Liver (tissue), 9 donors: ENCODE measurements around the gene ST6GAL1. TPM values are rescaled to one million over a fixed set of nuclear protein-coding genes. Genes with fewer than 3 reads are reported as not detected.

Experiments used
- DNase-seq: peaks from one replicate; pipeline ENCODE4 v3.0.0-alpha.2; 2017; ENCODE audit warnings: low spot score
- H3K27ac ChIP-seq, 2 donors: one replicate each; pipeline ENCODE4 v1.7.0; 2013; ENCODE audit warnings: inconsistent platforms in 2 of 2, low read length in 2 of 2, control low read depth in 1 of 2, low read depth in 1 of 2, mild to moderate bottlenecking in 1 of 2
- H3K27me3 ChIP-seq, 4 donors: one replicate each; pipeline versions ENCODE4 v1.6.1 to v1.7.0; 2013; ENCODE audit warnings: low read length in 3 of 4, inconsistent platforms in 1 of 4, mild to moderate bottlenecking in 1 of 4, moderate library complexity in 1 of 4; ENCODE audit not compliant: control insufficient read depth in 4 of 4, insufficient read depth in 4 of 4
- H3K36me3 ChIP-seq, 4 donors: one replicate each; pipeline versions ENCODE4 v1.6.1 to v1.7.0; 2013; ENCODE audit warnings: low read length in 3 of 4, mild to moderate bottlenecking in 3 of 4, low read depth in 1 of 4, moderate library complexity in 1 of 4; ENCODE audit not compliant: control insufficient read depth in 4 of 4, insufficient read depth in 3 of 4
- H3K4me1 ChIP-seq, 4 donors: one replicate each; pipeline versions ENCODE4 v1.6.1 to v1.7.0; 2013; ENCODE audit warnings: low read length in 3 of 4, mild to moderate bottlenecking in 3 of 4, moderate library complexity in 1 of 4; ENCODE audit not compliant: control insufficient read depth in 4 of 4, insufficient read depth in 4 of 4
- H3K4me3 ChIP-seq, 3 donors: one replicate each; pipeline versions ENCODE4 v1.6.1 to v1.7.0; 2013; ENCODE audit warnings: low read length in 3 of 3, control low read depth in 1 of 3, low read depth in 1 of 3, mild to moderate bottlenecking in 1 of 3
- H3K9ac ChIP-seq, 2 donors: one replicate each; pipeline ENCODE4 v1.7.0; 2013; ENCODE audit warnings: low read length in 2 of 2, mild to moderate bottlenecking in 2 of 2, moderate library complexity in 2 of 2, control low read depth in 1 of 2, low read depth in 1 of 2
- H3K9me3 ChIP-seq, 4 donors: one replicate each; pipeline versions ENCODE4 v1.6.1 to v1.7.0; 2013; ENCODE audit warnings: low read length in 3 of 4; ENCODE audit not compliant: control insufficient read depth in 4 of 4
- ATF3 ChIP-seq: IDR thresholded peaks from 2 replicates; pipeline ENCODE4 v1.6.1; 2016; ENCODE audit warnings: antibody characterized with exemption
- EGR1 ChIP-seq, 2 donors: IDR thresholded peaks; 2 replicates each; pipeline ENCODE4 v1.6.1; 2016 to 2018; ENCODE audit warnings: antibody characterized with exemption in 2 of 2, low read depth in 2 of 2
- FOXA1 ChIP-seq: IDR thresholded peaks from 2 replicates; pipeline ENCODE4 v1.6.1; 2016; ENCODE audit warnings: antibody characterized with exemption
- FOXA2 ChIP-seq: IDR thresholded peaks from 2 replicates; pipeline ENCODE4 v1.6.1; 2016; ENCODE audit warnings: antibody characterized with exemption
- GABPA ChIP-seq, 2 donors: IDR thresholded peaks in 1 of 2; conservative IDR thresholded peaks in 1 of 2; 2 replicates each; pipeline ENCODE4 v1.6.1; 2016; ENCODE audit warnings: antibody characterized with exemption in 2 of 2, mild to moderate bottlenecking in 1 of 2, moderate library complexity in 1 of 2
- HNF4A ChIP-seq, 2 donors: conservative IDR thresholded peaks; 2 replicates each; pipeline ENCODE4 v1.6.1; 2016; ENCODE audit warnings: antibody characterized with exemption in 2 of 2, mild to moderate bottlenecking in 2 of 2
- HNF4G ChIP-seq: IDR thresholded peaks from 2 replicates; pipeline ENCODE4 v1.6.1; 2016; ENCODE audit warnings: antibody characterized with exemption
- JUND ChIP-seq, 2 donors: IDR thresholded peaks; 2 replicates each; pipeline ENCODE4 v1.6.1; 2016; ENCODE audit warnings: antibody characterized with exemption in 2 of 2
- MAX ChIP-seq: IDR thresholded peaks from 2 replicates; pipeline ENCODE4 v1.6.1; 2016; ENCODE audit warnings: antibody characterized with exemption
- NR2F2 ChIP-seq: IDR thresholded peaks from 2 replicates; pipeline ENCODE4 v1.6.1; 2016; ENCODE audit warnings: antibody characterized with exemption
- RAD21 ChIP-seq, 2 donors: IDR thresholded peaks; 2 replicates each; pipeline ENCODE4 v1.6.1; 2016; ENCODE audit warnings: antibody characterized with exemption in 2 of 2, mild to moderate bottlenecking in 2 of 2
- RXRA ChIP-seq, 2 donors: IDR thresholded peaks; 2 replicates each; pipeline ENCODE4 v1.6.1; 2017 to 2018; ENCODE audit warnings: antibody characterized with exemption in 2 of 2, mild to moderate bottlenecking in 1 of 2
- SP1 ChIP-seq: IDR thresholded peaks from 2 replicates; pipeline ENCODE4 v1.6.1; 2018; ENCODE audit warnings: antibody characterized with exemption, mild to moderate bottlenecking
- TAF1 ChIP-seq: conservative IDR thresholded peaks from 2 replicates; pipeline ENCODE4 v1.6.1; 2016; ENCODE audit warnings: antibody characterized with exemption, mild to moderate bottlenecking
- YY1 ChIP-seq: IDR thresholded peaks from 2 replicates; pipeline ENCODE4 v1.6.1; 2016; ENCODE audit warnings: antibody characterized with exemption, mild to moderate bottlenecking
- ZBTB33 ChIP-seq: IDR thresholded peaks from 2 replicates; pipeline ENCODE4 v1.6.1; 2016; ENCODE audit warnings: antibody characterized with exemption
- WGBS: extraction: QIAGEN DNeasy Blood & Tissue Kit; methylation state at CpG from one replicate; pipeline ENCODE4 v1.1.7; 2013; 5-methylcytosine and 5-hydroxymethylcytosine counted together
- polyA plus RNA-seq, 2 donors: library from polyadenylated mRNA; stranded (reverse) in 1 of 2; unstranded in 1 of 2; fragments of 200-250 nt in 1 of 2; fragments of >200 nt in 1 of 2; fragmentation: Nextera tagmentation in 1 of 2; extraction: Ambion mirVana in 1 of 2; gene quantifications; one replicate each; pipeline versions ENCODE4 v1.2.1 to v1.2.3, GENCODE V29; 2013 to 2015
- total RNA-seq, 2 donors: library from RNA; depleted of rRNA; stranded (reverse); fragments of >200 nt; gene quantifications; one replicate each; pipeline ENCODE4 v1.2.3, GENCODE V29; 2014
- TF ChIP-seq, protein P1 (sequence below): IDR thresholded peaks from 2 replicates; pipeline ENCODE4 v1.6.1; 2016; ENCODE audit warnings: antibody characterized with exemption, mild to moderate bottlenecking
- TF ChIP-seq, protein P2 (sequence below): fragments of 150-350 bp; IDR thresholded peaks from 2 replicates; pipeline ENCODE4 v1.5.1; 2017; ENCODE audit warnings: improper control_type of control experiment, low read depth, low read length; ENCODE audit not compliant: missing input control
- donor health status: healthy.
- donor health status: healthy.
- donor health status: healthy.
- donor health status: healthy.
- donor health status: healthy.

ST6GAL1 gene
- total and polyA plus RNA-seq, 4 donors: 102 to 425 (median 328) TPM

DNA sequence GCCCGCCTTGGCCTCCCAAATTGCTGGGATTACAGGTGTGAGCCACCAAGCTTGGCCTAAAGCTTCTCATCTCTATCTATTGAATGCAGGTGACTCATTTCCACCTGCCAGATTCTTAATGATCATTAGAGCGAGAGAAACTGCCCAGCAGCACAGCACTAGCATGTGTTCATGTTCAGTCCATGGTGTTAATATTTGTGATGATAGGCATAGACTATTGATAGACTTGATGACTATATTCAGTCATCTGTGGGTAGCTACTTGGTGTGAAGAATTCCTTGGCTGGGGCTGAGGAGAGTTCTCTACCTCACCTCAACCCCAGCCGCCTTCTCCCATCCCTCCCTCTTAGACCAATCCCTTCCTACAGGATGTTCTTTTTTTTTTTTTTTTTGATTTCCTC is 60.0 kb downstream of the ST6GAL1 start:
- DNase-seq: no peak
- Histone ChIP-seq H3K9ac (peak overlapping the region in 1 of 2 donors; percentile 1), H3K27me3 (no peaks in the 10 kb centered on the region), H3K36me3 (peaks cover 0 to 3% (median under 1%) of the 10 kb centered on the region in 4 donors), H3K9me3 (no peaks in the 10 kb centered on the region), H3K4me1 (peaks cover 6 to 40% (median 16%) of the 10 kb centered on the region in 4 donors), H3K27ac (peak overlapping the region; percentile 88 to 89), H3K4me3 (peak overlapping the region in 1 of 3 donors; percentile 35)
- WGBS: 84% methylated on average over 3 of the region's 3 CpGs
- TF ChIP-seq, protein P1, sequence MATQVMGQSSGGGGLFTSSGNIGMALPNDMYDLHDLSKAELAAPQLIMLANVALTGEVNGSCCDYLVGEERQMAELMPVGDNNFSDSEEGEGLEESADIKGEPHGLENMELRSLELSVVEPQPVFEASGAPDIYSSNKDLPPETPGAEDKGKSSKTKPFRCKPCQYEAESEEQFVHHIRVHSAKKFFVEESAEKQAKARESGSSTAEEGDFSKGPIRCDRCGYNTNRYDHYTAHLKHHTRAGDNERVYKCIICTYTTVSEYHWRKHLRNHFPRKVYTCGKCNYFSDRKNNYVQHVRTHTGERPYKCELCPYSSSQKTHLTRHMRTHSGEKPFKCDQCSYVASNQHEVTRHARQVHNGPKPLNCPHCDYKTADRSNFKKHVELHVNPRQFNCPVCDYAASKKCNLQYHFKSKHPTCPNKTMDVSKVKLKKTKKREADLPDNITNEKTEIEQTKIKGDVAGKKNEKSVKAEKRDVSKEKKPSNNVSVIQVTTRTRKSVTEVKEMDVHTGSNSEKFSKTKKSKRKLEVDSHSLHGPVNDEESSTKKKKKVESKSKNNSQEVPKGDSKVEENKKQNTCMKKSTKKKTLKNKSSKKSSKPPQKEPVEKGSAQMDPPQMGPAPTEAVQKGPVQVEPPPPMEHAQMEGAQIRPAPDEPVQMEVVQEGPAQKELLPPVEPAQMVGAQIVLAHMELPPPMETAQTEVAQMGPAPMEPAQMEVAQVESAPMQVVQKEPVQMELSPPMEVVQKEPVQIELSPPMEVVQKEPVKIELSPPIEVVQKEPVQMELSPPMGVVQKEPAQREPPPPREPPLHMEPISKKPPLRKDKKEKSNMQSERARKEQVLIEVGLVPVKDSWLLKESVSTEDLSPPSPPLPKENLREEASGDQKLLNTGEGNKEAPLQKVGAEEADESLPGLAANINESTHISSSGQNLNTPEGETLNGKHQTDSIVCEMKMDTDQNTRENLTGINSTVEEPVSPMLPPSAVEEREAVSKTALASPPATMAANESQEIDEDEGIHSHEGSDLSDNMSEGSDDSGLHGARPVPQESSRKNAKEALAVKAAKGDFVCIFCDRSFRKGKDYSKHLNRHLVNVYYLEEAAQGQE: no peak
- TF ChIP-seq ATF3 (no peak), SP1 (no peak), MAX (no peak), HNF4G (no peak), RAD21 (IDR thresholded peaks at IDR 0.05) (no peak), FOXA2 (no peak), HNF4A (conservative IDR thresholded peaks at IDR 0.05) (no peak), ZBTB33 (no peak), NR2F2 (no peak), FOXA1 (no peak), EGR1 (IDR thresholded peaks at IDR 0.05; ENCODE audit: low read depth in 2 of 2) (no peak), JUND (IDR thresholded peaks at IDR 0.05) (no peak), TAF1 (no peak), YY1 (no peak), RXRA (IDR thresholded peaks at IDR 0.05) (no peak), GABPA (IDR thresholded peaks at IDR 0.05 in 1 of 2, conservative IDR thresholded peaks at IDR 0.05 in 1 of 2) (no peak)
- TF ChIP-seq, protein P2, sequence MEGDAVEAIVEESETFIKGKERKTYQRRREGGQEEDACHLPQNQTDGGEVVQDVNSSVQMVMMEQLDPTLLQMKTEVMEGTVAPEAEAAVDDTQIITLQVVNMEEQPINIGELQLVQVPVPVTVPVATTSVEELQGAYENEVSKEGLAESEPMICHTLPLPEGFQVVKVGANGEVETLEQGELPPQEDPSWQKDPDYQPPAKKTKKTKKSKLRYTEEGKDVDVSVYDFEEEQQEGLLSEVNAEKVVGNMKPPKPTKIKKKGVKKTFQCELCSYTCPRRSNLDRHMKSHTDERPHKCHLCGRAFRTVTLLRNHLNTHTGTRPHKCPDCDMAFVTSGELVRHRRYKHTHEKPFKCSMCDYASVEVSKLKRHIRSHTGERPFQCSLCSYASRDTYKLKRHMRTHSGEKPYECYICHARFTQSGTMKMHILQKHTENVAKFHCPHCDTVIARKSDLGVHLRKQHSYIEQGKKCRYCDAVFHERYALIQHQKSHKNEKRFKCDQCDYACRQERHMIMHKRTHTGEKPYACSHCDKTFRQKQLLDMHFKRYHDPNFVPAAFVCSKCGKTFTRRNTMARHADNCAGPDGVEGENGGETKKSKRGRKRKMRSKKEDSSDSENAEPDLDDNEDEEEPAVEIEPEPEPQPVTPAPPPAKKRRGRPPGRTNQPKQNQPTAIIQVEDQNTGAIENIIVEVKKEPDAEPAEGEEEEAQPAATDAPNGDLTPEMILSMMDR: no peak
